IPS-18c (cell line): ENCODE data around the gene AP1S2.
A peak's percentile ranks its signal among the peaks of the same experiment; 100 is the strongest.
"Not testable (repeated sequence)": the region's sequence is repeated elsewhere in the genome, so short reads cannot be mapped to it uniquely, and the experiment has no call there.

Source experiments
- H3K4me3 ChIP-seq: 2 replicates; pipeline ENCODE4 v1.7.0; 2013; ENCODE audit warnings: low read depth, mild to moderate bottlenecking, low read length, moderate library complexity; ENCODE audit not compliant: insufficient read depth
- H3K9me3 ChIP-seq: one replicate; pipeline ENCODE4 v1.6.1; 2013; ENCODE audit warnings: mild to moderate bottlenecking, low read length, moderate library complexity; ENCODE audit not compliant: control insufficient read depth, insufficient read depth

The AP1S2 gene

GRCh38 chrX:15860921-15861320 is 6.3 kb upstream of the AP1S2 start:
- Histone ChIP-seq H3K9me3 (no peaks in the 10 kb centered on the region), H3K4me3 (no peak overlapping the region)

GRCh38 chrX:15858051-15858450 is 3.4 kb upstream of the AP1S2 start:
- Histone ChIP-seq H3K4me3 (no peak overlapping the region), H3K9me3 (no peaks in the 10 kb centered on the region)

- Histone ChIP-seq H3K9me3 (no peaks in the 10 kb centered on the region), H3K4me3 (peak overlapping the region; percentile 38)
Observed at GRCh38 chrX:15856636-15857035, 2.0 kb upstream of the AP1S2 start.

GRCh38 chrX:15856222-15856587 is 1.6 kb upstream of the AP1S2 start:
- H3K4me3 ChIP-seq = peak overlapping the region; percentile 38

DNA sequence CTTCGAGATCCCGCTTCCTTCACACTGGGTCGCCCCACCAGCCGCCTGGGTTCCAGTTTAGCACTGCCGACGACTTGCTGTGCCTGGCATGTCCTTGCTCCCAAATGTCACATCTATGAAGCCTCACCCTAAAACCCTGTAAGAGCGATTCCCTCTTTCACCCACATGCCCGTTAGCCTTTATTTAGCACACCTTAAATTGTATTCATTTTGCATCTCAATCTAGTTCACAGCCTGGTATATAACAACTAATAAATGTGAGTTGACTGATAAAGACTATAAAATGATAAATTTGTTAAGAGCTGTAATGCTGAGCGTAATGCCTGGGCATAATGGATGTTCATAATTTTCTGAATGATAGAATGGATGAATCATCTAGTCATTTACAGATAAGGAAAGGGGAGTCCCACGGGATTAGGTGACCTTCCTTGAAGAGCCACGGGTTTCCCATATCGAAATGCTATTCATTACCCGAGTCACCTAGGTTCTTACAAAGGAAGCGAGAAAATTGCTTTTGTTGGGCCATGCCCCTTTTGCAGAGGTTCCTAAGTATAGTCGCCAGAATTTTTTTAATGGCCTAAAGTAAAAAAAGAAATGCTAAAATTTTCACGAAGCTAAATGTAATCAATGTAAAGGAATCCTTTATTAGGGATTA is 1.1 kb upstream of the AP1S2 start:
- H3K9me3 ChIP-seq = no peaks in the 10 kb centered on the region
- H3K4me3 ChIP-seq = peak overlapping the region; percentile 64

More at GRCh38 chrX:15856222-15856587, 1.6 kb upstream of the AP1S2 start:
- no peaks in the 10 kb centered on the region for H3K9me3 ChIP-seq

GRCh38 chrX:15854080-15854655 is 445 bp downstream of the AP1S2 start:
- H3K4me3 ChIP-seq = peak overlapping the region; percentile 51

DNA sequence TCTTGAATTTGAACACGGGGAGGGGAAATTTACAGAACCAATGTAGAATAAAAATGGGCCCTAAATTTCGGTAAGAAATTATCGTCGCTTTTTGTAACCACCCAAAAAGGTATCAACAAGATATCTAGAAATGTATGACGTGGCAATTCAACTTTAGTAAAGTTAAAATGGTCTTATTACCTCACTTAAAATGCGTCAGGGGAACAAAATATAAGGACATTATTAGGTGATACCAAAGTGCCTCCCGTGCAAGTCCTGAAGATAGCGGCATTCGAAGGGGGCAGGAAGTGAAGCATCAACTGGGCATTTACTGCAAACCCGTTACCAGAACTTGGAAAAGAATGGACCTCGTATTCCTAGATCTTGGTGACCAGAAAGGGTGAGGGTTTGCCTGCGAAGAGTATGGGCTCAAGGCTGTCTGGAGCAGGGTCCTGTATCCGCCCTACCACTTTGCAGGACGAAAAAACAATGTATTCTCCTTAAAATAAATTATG is 980 bp downstream of the AP1S2 start:
- H3K9me3 ChIP-seq = no peaks in the 10 kb centered on the region
- H3K4me3 ChIP-seq = peak overlapping the region; percentile 51

More at GRCh38 chrX:15854080-15854655, 445 bp downstream of the AP1S2 start:
- no peaks in the 10 kb centered on the region for H3K9me3 ChIP-seq

- Histone ChIP-seq H3K9me3 (no peaks in the 10 kb centered on the region), H3K4me3 (no peak overlapping the region)
Observed at GRCh38 chrX:15849555-15849954, 5.1 kb downstream of the AP1S2 start.

DNA sequence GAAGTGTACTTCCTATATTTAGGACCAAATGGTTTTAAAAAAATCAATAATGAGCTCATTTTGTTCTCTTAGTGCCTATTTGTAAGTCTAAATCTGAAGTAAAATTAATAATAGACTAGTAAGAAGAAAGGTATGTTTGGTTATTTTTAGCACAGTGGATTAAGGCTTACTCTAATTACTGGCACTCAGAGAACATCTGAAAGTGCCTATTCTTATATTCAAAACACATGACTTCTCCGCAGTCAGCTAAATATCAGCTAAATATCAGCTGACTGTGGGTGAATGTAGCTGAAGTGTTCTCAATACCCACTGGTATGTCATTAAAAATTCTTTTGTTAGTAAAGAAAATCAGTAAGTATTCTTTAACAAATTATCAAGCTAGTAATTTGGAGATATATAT is 6.0 kb downstream of the AP1S2 start:
- H3K9me3 ChIP-seq = no peaks in the 10 kb centered on the region
- no peak overlapping the region for H3K4me3 ChIP-seq

GRCh38 chrX:15843960-15844359 is 10.7 kb downstream of the AP1S2 start:
- Histone ChIP-seq H3K9me3 (no peaks in the 10 kb centered on the region), H3K4me3 (no peak overlapping the region)

DNA sequence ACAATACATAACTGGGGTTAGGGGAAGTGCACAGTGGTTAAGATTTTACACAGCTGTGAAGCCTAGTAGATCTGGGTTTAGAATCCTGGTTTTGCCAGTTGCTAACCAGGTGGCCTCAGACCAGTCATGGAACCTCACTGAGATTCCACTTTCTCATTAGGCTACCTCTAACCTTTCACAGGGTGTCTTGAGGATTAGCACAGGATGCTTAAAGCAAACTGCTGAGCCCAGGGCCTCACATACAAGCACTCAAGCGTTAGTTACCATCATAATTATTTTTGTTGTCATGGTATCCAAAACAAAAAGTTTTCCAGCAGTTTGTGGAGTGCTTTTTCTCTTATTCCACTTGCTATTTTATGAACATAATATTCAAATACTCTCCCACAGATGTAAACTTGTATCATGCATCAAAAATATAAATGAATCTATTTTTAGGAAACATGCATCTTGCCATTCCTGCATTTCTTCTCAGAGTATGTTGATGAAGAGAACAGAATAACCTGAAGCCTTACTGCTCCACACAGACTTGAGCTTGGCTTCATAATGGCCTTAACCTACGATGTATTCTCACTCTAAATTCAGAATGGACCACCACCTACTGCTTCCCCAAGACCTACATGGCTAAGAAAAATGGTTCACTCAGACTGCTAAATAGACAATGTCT is 12.6 kb downstream of the AP1S2 start:
- no peak overlapping the region for H3K4me3 ChIP-seq
- H3K9me3 ChIP-seq = no peaks in the 10 kb centered on the region

- Histone ChIP-seq H3K4me3 (no peak overlapping the region), H3K9me3 (no peaks in the 10 kb centered on the region)
Observed at GRCh38 chrX:15838017-15838416, 16.6 kb downstream of the AP1S2 start.

DNA sequence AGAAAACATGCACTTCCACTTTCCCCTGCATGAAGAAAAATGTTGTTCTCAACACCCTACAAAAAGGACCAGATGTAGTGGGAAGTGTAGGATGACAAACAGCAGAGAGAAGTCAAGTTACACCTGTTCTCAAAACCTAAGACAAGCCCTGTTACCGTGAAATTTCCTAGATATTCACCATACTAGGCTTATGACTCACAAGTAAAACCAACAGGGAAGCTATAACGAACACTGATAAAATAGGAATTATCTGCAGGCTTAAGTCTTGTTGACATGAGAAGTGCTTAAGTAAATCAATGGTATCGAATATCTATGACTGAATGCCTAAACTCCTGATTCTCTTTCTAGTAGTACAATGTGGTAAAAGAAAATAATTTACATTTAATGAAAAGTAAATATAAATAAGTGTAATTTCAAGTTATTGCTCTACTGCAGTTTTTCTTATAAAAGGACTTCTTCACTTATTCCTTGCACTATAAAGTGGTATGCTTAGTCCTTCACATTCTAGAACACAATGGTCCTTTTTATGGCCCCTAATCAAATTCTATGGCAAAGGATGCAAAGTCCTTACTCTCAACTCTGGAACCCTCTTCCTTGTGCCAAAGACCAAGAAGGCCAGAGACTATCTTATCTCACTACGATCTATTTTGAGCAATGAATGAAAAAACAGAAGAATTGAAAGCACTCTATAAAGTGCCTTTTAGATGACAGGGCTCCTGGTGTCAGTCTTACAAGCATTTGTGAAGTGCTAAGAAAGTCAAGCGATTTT is 19.6 kb downstream of the AP1S2 start:
- no peaks in the 10 kb centered on the region for H3K9me3 ChIP-seq
- no peak overlapping the region for H3K4me3 ChIP-seq

DNA sequence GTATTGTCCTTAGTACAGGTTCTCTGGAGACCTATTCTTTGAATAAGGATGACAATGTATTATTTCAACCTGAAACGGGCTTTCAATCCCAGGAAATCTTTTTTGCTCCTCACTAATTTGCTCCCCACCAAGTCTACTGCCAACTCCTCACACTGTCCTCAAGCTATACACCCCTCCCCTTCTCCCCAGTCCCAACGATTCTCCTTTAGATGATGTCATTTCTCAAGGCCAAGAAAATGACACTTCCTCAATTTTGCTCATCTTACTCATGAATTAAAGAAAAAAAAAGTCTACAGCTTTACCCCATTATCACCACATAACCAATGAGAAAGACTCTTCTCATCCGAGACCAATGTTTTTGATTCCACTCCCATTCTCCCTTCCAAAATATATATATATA is 20.6 kb downstream of the AP1S2 start:
- H3K4me3 ChIP-seq = no peak overlapping the region
- no peaks in the 10 kb centered on the region for H3K9me3 ChIP-seq

- H3K4me3 ChIP-seq, H3K9me3 ChIP-seq: not testable (repeated sequence)
Observed at GRCh38 chrX:15831347-15831746, 23.3 kb downstream of the AP1S2 start.

DNA sequence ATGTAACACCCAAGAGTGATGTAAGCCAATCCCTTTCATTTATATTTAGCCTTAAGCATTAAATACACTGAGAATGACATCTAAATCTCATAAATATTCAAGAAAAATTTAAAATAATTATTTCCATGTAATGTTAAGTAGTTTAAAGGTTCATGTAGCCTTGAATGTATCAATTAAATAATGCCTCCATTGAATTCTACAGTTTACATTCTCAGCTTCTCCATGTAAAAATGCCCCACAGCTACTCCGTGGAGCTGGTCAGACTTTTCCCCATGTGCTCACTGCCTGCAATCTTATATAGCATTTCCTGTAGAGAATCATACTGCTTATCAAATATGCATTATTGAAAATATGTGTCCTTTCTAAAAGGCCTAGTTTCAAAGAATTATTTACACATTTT is 25.4 kb downstream of the AP1S2 start:
- no peak overlapping the region for H3K4me3 ChIP-seq
- H3K9me3 ChIP-seq = no peaks in the 10 kb centered on the region

GRCh38 chrX:15825936-15826335 is 28.7 kb downstream of the AP1S2 start:
- Histone ChIP-seq H3K4me3 (no peak overlapping the region), H3K9me3 (no peaks in the 10 kb centered on the region)

DNA sequence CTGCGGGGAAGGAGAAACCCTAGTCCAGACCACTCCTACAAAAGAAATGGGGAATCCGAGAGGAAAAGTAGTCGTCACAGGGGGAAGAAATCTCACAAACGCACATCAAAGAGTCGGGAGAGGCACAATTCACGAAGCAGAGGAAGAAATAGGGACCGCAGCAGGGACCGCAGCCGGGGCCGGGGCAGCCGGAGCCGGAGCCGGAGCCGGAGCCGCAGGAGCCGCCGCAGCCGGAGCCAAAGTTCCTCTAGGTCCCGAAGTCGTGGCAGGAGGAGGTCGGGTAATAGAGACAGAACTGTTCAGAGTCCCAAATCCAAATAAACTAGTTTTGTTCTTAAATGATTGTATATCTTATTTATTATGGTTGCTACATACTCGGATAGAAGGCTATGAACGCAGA is 31.7 kb downstream of the AP1S2 start:
- H3K4me3 ChIP-seq = no peak overlapping the region
- no peaks in the 10 kb centered on the region for H3K9me3 ChIP-seq
